ENCODE results near the gene MORF4L1. TPM values are rescaled to one million over a fixed set of nuclear protein-coding genes. Genes with fewer than 3 reads are reported as not detected.
A peak's percentile ranks its signal among the peaks of the same experiment; 100 is the strongest.

The MORF4L1 gene
- total RNA-seq, 1 experiment from 2014 or later, result 216 TPM

DNA sequence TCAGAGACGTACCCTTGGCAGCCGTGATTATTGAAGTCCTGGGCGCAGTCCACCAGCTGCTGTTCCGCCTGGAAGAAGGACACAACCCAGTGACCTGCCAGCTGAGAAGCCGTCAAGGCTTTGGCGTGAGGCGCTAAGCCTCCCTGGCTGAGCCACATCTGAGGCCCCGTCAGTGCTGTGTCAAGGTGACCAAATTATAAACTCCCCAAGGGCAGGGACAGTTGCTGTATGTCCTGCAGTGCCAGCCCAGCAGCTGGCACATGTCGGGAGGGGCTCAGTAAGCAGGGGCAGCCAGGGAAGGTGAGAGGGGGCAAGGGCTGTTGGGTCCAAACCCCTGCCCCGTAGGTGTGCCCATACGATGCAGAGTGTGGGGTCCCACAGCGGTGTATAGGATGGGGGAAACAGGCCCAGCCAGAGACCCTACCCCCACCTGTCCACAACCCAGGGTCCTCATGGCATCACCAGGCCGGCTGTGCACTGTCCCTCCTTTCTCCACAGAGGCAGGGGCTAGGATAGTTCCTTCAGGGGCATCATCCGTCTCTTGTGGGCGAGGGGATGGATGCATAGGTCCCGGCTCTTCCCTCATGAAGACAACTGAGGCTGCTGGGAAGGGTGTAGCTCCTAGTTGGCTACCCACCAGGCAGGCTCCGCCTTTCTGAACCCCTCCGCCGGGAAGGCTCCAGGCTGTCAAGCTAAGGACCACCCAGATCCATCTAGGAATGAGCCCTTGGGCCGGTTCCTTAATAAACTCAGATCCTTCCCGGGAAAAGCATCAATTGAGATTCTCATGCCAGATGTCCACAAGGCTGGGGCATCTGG lies 59.0 kb downstream of the MORF4L1 start:
- Histone ChIP-seq H3K9me3 (ENCODE audit: low read length) (no peaks in the 10 kb centered on the region), H3F3A (ENCODE audit: low read length, unreplicated experiment) (no peaks in the 10 kb centered on the region), H3K4me3 (ENCODE audit: low read length) (no peak overlapping the region), H4K20me1 (ENCODE audit: low read length) (no peaks in the 10 kb centered on the region), H3K79me2 (ENCODE audit: low read length) (no peaks in the 10 kb centered on the region), H3K27ac (ENCODE audit: low read length) (peak overlapping the region; percentile 98), H3K36me3 (ENCODE audit: low read depth, low read length) (no peaks in the 10 kb centered on the region; the same call in none of the 2 replicates), H3K4me1 (ENCODE audit: insufficient read depth, low read length) (peaks cover 23% of the 10 kb centered on the region), H3K9ac (ENCODE audit: low read length) (peak overlapping the region; percentile 76), H3K27me3 (ENCODE audit: low read length) (no peaks in the 10 kb centered on the region), H3K4me2 (ENCODE audit: low read length) (peak overlapping the region; percentile 65), H3K9me2 (replicated peaks; ENCODE audit: low read length) (no peaks in the 10 kb centered on the region), H2AFZ (ENCODE audit: low read length) (peak overlapping the region; percentile 52; the same call in 1 of the 2 replicates)
- BruUV-seq (replicated peaks), result no TSS peak
- ChIA-PET POLR2A (ENCODE audit: unreplicated experiment) (no interaction called here), CTCF (interaction anchor here (0.5 to 0.8 kb wide), 3 partner anchors 15 to 25 kb away, joined by 3 to 8 read pairs (median 3); no protein-coding TSS in a partner anchor)
- TF ChIP-seq, protein P1, sequence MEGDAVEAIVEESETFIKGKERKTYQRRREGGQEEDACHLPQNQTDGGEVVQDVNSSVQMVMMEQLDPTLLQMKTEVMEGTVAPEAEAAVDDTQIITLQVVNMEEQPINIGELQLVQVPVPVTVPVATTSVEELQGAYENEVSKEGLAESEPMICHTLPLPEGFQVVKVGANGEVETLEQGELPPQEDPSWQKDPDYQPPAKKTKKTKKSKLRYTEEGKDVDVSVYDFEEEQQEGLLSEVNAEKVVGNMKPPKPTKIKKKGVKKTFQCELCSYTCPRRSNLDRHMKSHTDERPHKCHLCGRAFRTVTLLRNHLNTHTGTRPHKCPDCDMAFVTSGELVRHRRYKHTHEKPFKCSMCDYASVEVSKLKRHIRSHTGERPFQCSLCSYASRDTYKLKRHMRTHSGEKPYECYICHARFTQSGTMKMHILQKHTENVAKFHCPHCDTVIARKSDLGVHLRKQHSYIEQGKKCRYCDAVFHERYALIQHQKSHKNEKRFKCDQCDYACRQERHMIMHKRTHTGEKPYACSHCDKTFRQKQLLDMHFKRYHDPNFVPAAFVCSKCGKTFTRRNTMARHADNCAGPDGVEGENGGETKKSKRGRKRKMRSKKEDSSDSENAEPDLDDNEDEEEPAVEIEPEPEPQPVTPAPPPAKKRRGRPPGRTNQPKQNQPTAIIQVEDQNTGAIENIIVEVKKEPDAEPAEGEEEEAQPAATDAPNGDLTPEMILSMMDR (conservative IDR thresholded peaks at IDR 0.05; ENCODE audit: low read depth, low read length), result no peak
- TF ChIP-seq EZH2phosphoT487 (IDR thresholded peaks at IDR 0.05; ENCODE audit: borderline replicate concordance, low read length) (no peak), EZH2 (IDR thresholded peaks at IDR 0.05; ENCODE audit: low read length, unreplicated experiment) (no peak)
- intact Hi-C loops (cut with micrococcal nuclease), result loop anchor here (1.0 to 2.0 kb wide), 2 partner anchors 13 to 48 kb away; partner anchors contain the start of gene CTSH
- DNase-seq, result no peak
- peak; percentile 7 for ATAC-seq

DNA sequence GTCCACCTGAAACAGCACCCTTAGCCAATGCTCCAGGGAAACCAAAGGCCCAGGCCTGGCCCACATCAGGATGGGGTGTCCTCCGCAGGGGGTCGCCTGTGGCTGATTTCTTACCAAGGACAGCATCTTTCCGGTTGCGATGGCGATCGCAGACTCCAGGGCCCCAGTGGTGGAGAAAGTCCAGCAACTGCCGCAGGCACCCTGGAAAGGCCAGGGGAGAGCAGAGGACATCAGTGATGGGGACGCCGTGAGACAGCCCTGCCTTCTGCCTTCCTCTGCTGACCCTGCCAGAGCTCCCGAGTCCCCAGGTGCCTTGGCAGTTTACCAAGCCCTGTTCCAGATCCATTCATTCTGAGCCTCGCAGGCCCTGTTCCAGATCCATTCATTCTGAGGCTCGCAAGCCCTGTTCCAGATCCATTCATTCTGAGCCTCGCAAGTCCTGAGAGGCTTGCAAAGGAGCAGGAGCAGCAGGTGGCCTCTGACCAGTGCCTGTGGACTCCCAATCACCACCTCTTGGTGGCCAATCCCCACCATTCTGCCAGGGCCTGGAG lies 59.6 kb downstream of the MORF4L1 start:
- H3K9ac ChIP-seq (ENCODE audit: low read length), result no peak overlapping the region
- no peak for DNase-seq
- no TSS peak for BruUV-seq (replicated peaks)
- H3K27ac ChIP-seq (ENCODE audit: low read length), result peak overlapping the region; percentile 98; the same call in 1 of the 2 replicates
- H4K20me1 ChIP-seq (ENCODE audit: low read length), result no peaks in the 10 kb centered on the region
- H3K36me3 ChIP-seq (ENCODE audit: low read depth, low read length), result no peaks in the 10 kb centered on the region; the same call in none of the 2 replicates
- H3K4me3 ChIP-seq (ENCODE audit: low read length), result no peak overlapping the region
- no peak for ATAC-seq
- H2AFZ ChIP-seq (ENCODE audit: low read length), result no peak overlapping the region
- no peak overlapping the region for H3K4me2 ChIP-seq (ENCODE audit: low read length)
- H3F3A ChIP-seq (ENCODE audit: low read length, unreplicated experiment), result no peaks in the 10 kb centered on the region
- H3K9me3 ChIP-seq (ENCODE audit: low read length), result no peaks in the 10 kb centered on the region
- POLR2A ChIA-PET (ENCODE audit: unreplicated experiment), result no interaction called here
- no peak for TF ChIP-seq EZH2 (IDR thresholded peaks at IDR 0.05; ENCODE audit: low read length, unreplicated experiment)
- no peak for TF ChIP-seq EZH2phosphoT487 (IDR thresholded peaks at IDR 0.05; ENCODE audit: borderline replicate concordance, low read length)
- TF ChIP-seq, protein P1 (conservative IDR thresholded peaks at IDR 0.05; ENCODE audit: low read depth, low read length), result no peak
- peaks cover 23% of the 10 kb centered on the region for H3K4me1 ChIP-seq (ENCODE audit: insufficient read depth, low read length)
- intact Hi-C loops (cut with micrococcal nuclease), result no loop called here
- H3K27me3 ChIP-seq (ENCODE audit: low read length), result no peaks in the 10 kb centered on the region
- CTCF ChIA-PET, result no interaction called here
- H3K79me2 ChIP-seq (ENCODE audit: low read length), result no peaks in the 10 kb centered on the region
- no peaks in the 10 kb centered on the region for H3K9me2 ChIP-seq (replicated peaks; ENCODE audit: low read length)
